HepG2 (cell line): ENCODE data around the gene ACSL5. TPM values are rescaled to one million over a fixed set of nuclear protein-coding genes. Genes with fewer than 3 reads are reported as not detected.

Source experiments
- ATAC-seq: fragments of 200-7000 bp; cut with Tn5 transposase; 3 replicates; pipeline ENCODE4 v1.9.1; 2020; ENCODE audit warnings: mild to moderate bottlenecking, moderate library complexity
- BruUV-seq: library from RNA; stranded (reverse); fragments of 400-500 nt; replicated peaks from 2 replicates; lab custom pipeline; 2021; lab: Mats Ljungman, UMichigan
- CTCF ChIA-PET: fragments of 300-600 bp; formaldehyde crosslinking; extraction: SDS; loops from one replicate; lab custom pipeline; 2021; ENCODE audit warnings: low total read pairs, inconsistent platforms, low intra/inter-chr PET ratio; lab: Yijun Ruan, JAX
- POLR2A ChIA-PET: fragments of 350-600 bp; sonication (Branson Sonifier 250); formaldehyde crosslinking; loops from one replicate; lab custom pipeline; 2020; ENCODE audit warnings: antibody characterized with exemption, inconsistent platforms; lab: Yijun Ruan, JAX
- DNase-seq: peaks from one replicate; pipeline ENCODE4 v3.0.0-alpha.2; 2015; ENCODE audit warnings: low spot score
- FAIRE-seq: peaks from 3 replicates; lab custom pipeline; 2011; peaks lifted over from hg19 to GRCh38; lab: Jason Lieb, UNC
- H2AFZ ChIP-seq: one replicate; pipeline ENCODE4 v1.6.1; 2011; ENCODE audit warnings: low read length, inconsistent platforms
- H3K27ac ChIP-seq: fragments of 300-600 bp; 3 replicates; pipeline ENCODE4 v1.8.0; 2011; ENCODE audit warnings: mixed run types, mild to moderate bottlenecking, mixed read lengths, low read length, inconsistent platforms; ENCODE audit not compliant: insufficient read depth; ENCODE audit errors: extremely low read length
- H3K27me3 ChIP-seq, 2 experiments: fragments of 200-600 bp in 1 of 2; 2 replicates in 1 of 2; 3 replicates in 1 of 2; pipeline versions ENCODE4 v1.6.0 to v1.8.0; 2011; ENCODE audit warnings: low read length in 2 of 2, mild to moderate bottlenecking in 2 of 2, moderate library complexity in 2 of 2, inconsistent platforms in 1 of 2; ENCODE audit not compliant: insufficient read depth in 2 of 2, control insufficient read depth in 1 of 2
- H3K36me3 ChIP-seq, 2 experiments: fragments of 200-600 bp in 1 of 2; replicated peaks in 1 of 2; 2 replicates in 1 of 2; 3 replicates in 1 of 2; pipeline versions ENCODE4 v1.5.1 to v1.8.0; 2011; ENCODE audit warnings: low read length in 2 of 2, inconsistent platforms in 1 of 2; ENCODE audit not compliant: insufficient read depth in 2 of 2, control insufficient read depth in 1 of 2
- H3K4me1 ChIP-seq: 2 replicates; pipeline ENCODE4 v1.5.1; 2012; ENCODE audit warnings: low read length, inconsistent platforms; ENCODE audit not compliant: insufficient read depth
- H3K4me2 ChIP-seq: 2 replicates; pipeline ENCODE4 v1.6.0; 2011; ENCODE audit warnings: low read depth, low read length, inconsistent platforms
- H3K4me3 ChIP-seq, 3 experiments: fragments of 200-600 bp in 1 of 3; sonication (generic), shearing (Covaris generic) in 1 of 3; replicated peaks in 1 of 3; 2 replicates each; pipeline ENCODE4 v1.5.1; 2011 to 2016; ENCODE audit warnings: low read length in 3 of 3, inconsistent platforms in 2 of 3, low read depth in 2 of 3, mild to moderate bottlenecking in 2 of 3, control low read depth in 1 of 3, mixed read lengths in 1 of 3; ENCODE audit not compliant: insufficient read depth in 1 of 3
- H3K79me2 ChIP-seq: one replicate; pipeline ENCODE4 v1.6.1; 2011; ENCODE audit warnings: low read length, inconsistent platforms; ENCODE audit not compliant: insufficient read depth
- H3K9ac ChIP-seq: 2 replicates; pipeline ENCODE4 v1.6.0; 2011; ENCODE audit warnings: mild to moderate bottlenecking, low read depth, low read length, inconsistent platforms; ENCODE audit not compliant: insufficient read depth
- H3K9me3 ChIP-seq: 2 replicates; pipeline ENCODE4 v1.5.1; 2012; ENCODE audit warnings: mild to moderate bottlenecking, low read length
- H4K20me1 ChIP-seq: 2 replicates; pipeline ENCODE4 v1.6.0; 2011; ENCODE audit warnings: inconsistent platforms, mild to moderate bottlenecking, low read length, moderate library complexity; ENCODE audit not compliant: insufficient read depth
- BCL6 ChIP-seq: IDR thresholded peaks from 2 replicates; pipeline ENCODE4 v1.6.1; 2016; ENCODE audit warnings: missing genetic modification reagents, missing compliant biosample characterization
- HMG20A ChIP-seq: IDR thresholded peaks from 2 replicates; pipeline ENCODE4 v1.6.1; 2016; ENCODE audit warnings: borderline replicate concordance
- MTF2 ChIP-seq: sonication (generic); formaldehyde crosslinking; IDR thresholded peaks from 2 replicates; pipeline ENCODE4 v1.5.0; 2020; ENCODE audit warnings: missing genetic modification reagents, borderline replicate concordance
- NR2F6 ChIP-seq, 2 experiments: IDR thresholded peaks; 2 replicates each; pipeline ENCODE4 v1.6.1; 2016; ENCODE audit warnings: antibody characterized with exemption in 1 of 2, mild to moderate bottlenecking in 1 of 2
- PTBP1 ChIP-seq: fragments of 200-400 bp; formaldehyde crosslinking; IDR thresholded peaks from 2 replicates; pipeline ENCODE4 v1.6.1; 2018; ENCODE audit warnings: low read length, low read depth; ENCODE audit not compliant: poor library complexity, severe bottlenecking
- SMAD1 ChIP-seq: sonication (generic); formaldehyde crosslinking; IDR thresholded peaks from 2 replicates; pipeline ENCODE4 v1.4.0; 2020; ENCODE audit warnings: missing genetic modification reagents, low read depth, mild to moderate bottlenecking, borderline replicate concordance
- SMARCE1 ChIP-seq: fragments of 450-650 bp; IDR thresholded peaks from 2 replicates; pipeline ENCODE4 v1.6.1; 2017; ENCODE audit warnings: borderline replicate concordance
- TRIM24 ChIP-seq: sonication (generic); formaldehyde crosslinking; IDR thresholded peaks from 2 replicates; pipeline ENCODE4 v1.8.0; 2022; ENCODE audit warnings: mild to moderate bottlenecking, missing genetic modification reagents
- XBP1 ChIP-seq: sonication (generic); formaldehyde crosslinking; IDR thresholded peaks from 2 replicates; pipeline ENCODE4 v1.5.0; 2020; ENCODE audit warnings: missing genetic modification reagents
- ZNF574 ChIP-seq: sonication (generic); formaldehyde crosslinking; IDR thresholded peaks from 2 replicates; pipeline ENCODE4 v1.4.0; 2020; ENCODE audit warnings: missing genetic modification reagents
- ZNF660 ChIP-seq: sonication (generic); formaldehyde crosslinking; IDR thresholded peaks from 2 replicates; pipeline ENCODE4 v1.5.1; 2020; ENCODE audit warnings: mild to moderate bottlenecking, low read depth, missing genetic modification reagents, borderline replicate concordance
- ZNF75D ChIP-seq: sonication (generic); formaldehyde crosslinking; IDR thresholded peaks from 2 replicates; pipeline ENCODE4 v1.8.1; 2023; ENCODE audit warnings: missing genetic modification reagents, mild to moderate bottlenecking, borderline replicate concordance
- ZNF891 ChIP-seq: sonication (generic); formaldehyde crosslinking; IDR thresholded peaks from 2 replicates; pipeline ENCODE4 v1.5.0; 2020; ENCODE audit warnings: mild to moderate bottlenecking, missing genetic modification reagents
- WGBS: methylation state at CpG from one replicate; pipeline ENCODE4 v1.1.6; 2017; ENCODE audit warnings: low lambda C conversion rate; 5-methylcytosine and 5-hydroxymethylcytosine counted together
- in situ Hi-C: cut with HindIII; loops from 2 replicates; pipeline ENCODE4 v1.10.0; 2017; ENCODE audit warnings: low pct_unique_long_range_greater_than_20kb; ENCODE audit not compliant: extremely low pct_ligation_motif_present
- intact Hi-C: fragments of 100-400 bp; cut with micrococcal nuclease; formaldehyde crosslinking; loops from one replicate; pipeline ENCODE4 v1.10.0; 2022; ENCODE audit not compliant: unreplicated experiment
- polyA plus RNA-seq, 8 experiments: library from polyadenylated mRNA; depleted of rRNA in 3 of 8; stranded (reverse) in 7 of 8; unstranded in 1 of 8; fragments of >200 nt; fragmentation: Illumina TruSeq in 4 of 8; extraction: Trizol in 4 of 8; gene quantifications; 2 replicates each; pipeline versions ENCODE4 v1.2.1 to v1.2.3, GENCODE V29; 2011 to 2016; ENCODE audit warnings: low read depth in 4 of 8, missing spikeins in 1 of 8, mixed read lengths in 1 of 8; ENCODE audit not compliant: insufficient read depth in 1 of 8
- total RNA-seq, 5 experiments: library from RNA; depleted of rRNA; stranded (reverse); fragments of >200 nt; fragmentation: Illumina TruSeq; extraction: Trizol; gene quantifications; 2 replicates each; pipeline ENCODE4 v1.2.3, GENCODE V29; 2016; ENCODE audit warnings: low read depth in 1 of 5
- TF ChIP-seq, protein P1 (sequence below): sonication (generic); formaldehyde crosslinking; conservative IDR thresholded peaks from 2 replicates; pipeline ENCODE4 v1.8.1; 2023; ENCODE audit warnings: missing genetic modification reagents
- TF ChIP-seq, protein P2 (sequence below): sonication (generic); formaldehyde crosslinking; IDR thresholded peaks from 2 replicates; pipeline ENCODE4 v1.4.0; 2020; ENCODE audit warnings: mild to moderate bottlenecking, missing genetic modification reagents
- TF ChIP-seq, protein P3 (sequence below): IDR thresholded peaks from 2 replicates; pipeline ENCODE4 v1.6.1; 2016

ACSL5 gene
- total and polyA plus RNA-seq, 2 of the 13 experiments (the other 11 are each of a cell fraction or from before 2014, with no cell fraction given) = 56.4 to 82.5 TPM

DNA sequence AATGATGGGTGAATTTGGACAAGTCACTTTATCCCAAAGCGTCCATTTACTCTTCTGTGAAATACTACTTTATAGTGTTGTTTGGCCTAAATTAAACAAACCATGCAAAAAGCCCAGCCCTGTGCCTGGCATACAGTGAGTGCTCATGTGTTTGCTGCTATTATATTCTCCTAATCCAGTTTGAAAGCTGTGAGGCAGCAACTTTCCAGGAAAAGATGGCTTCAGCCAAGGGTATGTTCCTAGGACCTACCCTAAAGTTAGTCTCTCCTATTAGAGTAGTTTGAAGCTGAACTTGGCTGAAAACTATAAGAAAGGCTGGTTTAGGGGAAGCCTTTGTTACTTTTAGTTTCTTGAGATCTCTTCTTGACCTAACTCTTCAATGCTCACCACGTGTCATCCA, 19.9 kb downstream of the ACSL5 start:
- POLR2A ChIA-PET = interaction anchor here (0.9 to 4.5 kb wide), 4 partner anchors 12 to 29 kb away, joined by 3 to 72 read pairs (median 28); partner anchors contain the start of gene ACSL5
- intact Hi-C loops = loop anchor here (1.0 to 5.0 kb wide), 3 partner anchors 11 to 62 kb away; partner anchors contain the start of gene ACSL5

More for the DNA sequence above, 19.9 kb downstream of the ACSL5 start:
- FAIRE-seq = no peak
- Histone ChIP-seq H2AFZ (no peak overlapping the region), H3K9ac (peak overlapping the region; percentile 52), H3K36me3 (peaks cover 9 to 22% of the 10 kb centered on the region in 2 experiments), H4K20me1 (no peaks in the 10 kb centered on the region), H3K4me1 (peaks cover 78% of the 10 kb centered on the region), H3K9me3 (no peaks in the 10 kb centered on the region), H3K27ac (peak overlapping the region; percentile 83), H3K27me3 (no peaks in the 10 kb centered on the region), H3K4me2 (peak overlapping the region; percentile 68), H3K79me2 (peaks cover 23% of the 10 kb centered on the region), H3K4me3 (peak overlapping the region in 1 of 3 experiments; percentile 34; a peak in 1 of 6 replicates)
- no peak for DNase-seq
- CTCF ChIA-PET = no interaction called here
- in situ Hi-C loops = no loop called here
- WGBS = 48% methylated on average over 2 of the region's 2 CpGs
- TF ChIP-seq HMG20A (no peak), MTF2 (CRISPR knock-in tag) (no peak), ZNF574 (no peak), ZNF660 (CRISPR knock-in tag) (no peak), SMAD1 (CRISPR knock-in tag) (no peak), NR2F6 (IDR thresholded peaks at IDR 0.05) (no peak), NR2F6 (CRISPR knock-in tag; IDR thresholded peaks at IDR 0.05) (no peak), ZNF75D (CRISPR knock-in tag) (no peak), ZNF891 (no peak), BCL6 (CRISPR knock-in tag) (peak; percentile 83), SMARCE1 (no peak), PTBP1 (no peak), XBP1 (CRISPR knock-in tag) (no peak), TRIM24 (CRISPR knock-in tag) (no peak)
- TF ChIP-seq, protein P1, sequence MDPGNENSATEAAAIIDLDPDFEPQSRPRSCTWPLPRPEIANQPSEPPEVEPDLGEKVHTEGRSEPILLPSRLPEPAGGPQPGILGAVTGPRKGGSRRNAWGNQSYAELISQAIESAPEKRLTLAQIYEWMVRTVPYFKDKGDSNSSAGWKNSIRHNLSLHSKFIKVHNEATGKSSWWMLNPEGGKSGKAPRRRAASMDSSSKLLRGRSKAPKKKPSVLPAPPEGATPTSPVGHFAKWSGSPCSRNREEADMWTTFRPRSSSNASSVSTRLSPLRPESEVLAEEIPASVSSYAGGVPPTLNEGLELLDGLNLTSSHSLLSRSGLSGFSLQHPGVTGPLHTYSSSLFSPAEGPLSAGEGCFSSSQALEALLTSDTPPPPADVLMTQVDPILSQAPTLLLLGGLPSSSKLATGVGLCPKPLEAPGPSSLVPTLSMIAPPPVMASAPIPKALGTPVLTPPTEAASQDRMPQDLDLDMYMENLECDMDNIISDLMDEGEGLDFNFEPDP (CRISPR knock-in tag) = 0 out of 2 replicates have a peak, but pooled peaks have one; percentile 78
- TF ChIP-seq, protein P2, sequence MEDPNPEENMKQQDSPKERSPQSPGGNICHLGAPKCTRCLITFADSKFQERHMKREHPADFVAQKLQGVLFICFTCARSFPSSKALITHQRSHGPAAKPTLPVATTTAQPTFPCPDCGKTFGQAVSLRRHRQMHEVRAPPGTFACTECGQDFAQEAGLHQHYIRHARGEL (CRISPR knock-in tag) = no peak
- TF ChIP-seq, protein P3, sequence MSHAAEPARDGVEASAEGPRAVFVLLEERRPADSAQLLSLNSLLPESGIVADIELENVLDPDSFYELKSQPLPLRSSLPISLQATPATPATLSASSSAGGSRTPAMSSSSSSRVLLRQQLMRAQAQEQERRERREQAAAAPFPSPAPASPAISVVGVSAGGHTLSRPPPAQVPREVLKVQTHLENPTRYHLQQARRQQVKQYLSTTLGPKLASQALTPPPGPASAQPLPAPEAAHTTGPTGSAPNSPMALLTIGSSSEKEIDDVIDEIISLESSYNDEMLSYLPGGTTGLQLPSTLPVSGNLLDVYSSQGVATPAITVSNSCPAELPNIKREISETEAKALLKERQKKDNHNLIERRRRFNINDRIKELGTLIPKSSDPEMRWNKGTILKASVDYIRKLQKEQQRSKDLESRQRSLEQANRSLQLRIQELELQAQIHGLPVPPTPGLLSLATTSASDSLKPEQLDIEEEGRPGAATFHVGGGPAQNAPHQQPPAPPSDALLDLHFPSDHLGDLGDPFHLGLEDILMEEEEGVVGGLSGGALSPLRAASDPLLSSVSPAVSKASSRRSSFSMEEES (CRISPR knock-in tag) = no peak
- peak; percentile 22 for ATAC-seq
- BruUV-seq = TSS peak; percentile 88
